ENCODE measurements around the gene FFAR1.

FFAR1 gene

DNA sequence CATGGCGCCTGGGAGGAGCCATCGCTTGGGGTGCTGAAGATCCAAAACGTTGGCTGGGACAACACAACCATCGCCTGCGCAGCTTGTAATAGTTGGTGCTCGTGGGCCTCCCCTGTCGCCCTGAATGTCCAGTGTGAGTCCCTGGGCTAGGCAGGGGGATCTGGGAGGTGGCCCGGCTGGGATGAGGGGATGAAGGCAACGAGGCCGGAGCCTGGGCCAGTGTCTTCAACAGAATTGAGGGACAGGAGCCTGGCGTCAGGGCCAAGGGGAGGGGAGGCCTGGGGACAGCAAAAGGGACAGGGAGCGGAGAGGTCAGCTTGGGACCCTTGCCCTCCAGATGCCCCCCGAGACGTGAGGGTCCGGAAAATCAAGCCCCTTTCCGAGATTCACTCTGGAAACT lies 6.7 kb upstream of the FFAR1 start:
- TF ChIP-seq, protein P1, sequence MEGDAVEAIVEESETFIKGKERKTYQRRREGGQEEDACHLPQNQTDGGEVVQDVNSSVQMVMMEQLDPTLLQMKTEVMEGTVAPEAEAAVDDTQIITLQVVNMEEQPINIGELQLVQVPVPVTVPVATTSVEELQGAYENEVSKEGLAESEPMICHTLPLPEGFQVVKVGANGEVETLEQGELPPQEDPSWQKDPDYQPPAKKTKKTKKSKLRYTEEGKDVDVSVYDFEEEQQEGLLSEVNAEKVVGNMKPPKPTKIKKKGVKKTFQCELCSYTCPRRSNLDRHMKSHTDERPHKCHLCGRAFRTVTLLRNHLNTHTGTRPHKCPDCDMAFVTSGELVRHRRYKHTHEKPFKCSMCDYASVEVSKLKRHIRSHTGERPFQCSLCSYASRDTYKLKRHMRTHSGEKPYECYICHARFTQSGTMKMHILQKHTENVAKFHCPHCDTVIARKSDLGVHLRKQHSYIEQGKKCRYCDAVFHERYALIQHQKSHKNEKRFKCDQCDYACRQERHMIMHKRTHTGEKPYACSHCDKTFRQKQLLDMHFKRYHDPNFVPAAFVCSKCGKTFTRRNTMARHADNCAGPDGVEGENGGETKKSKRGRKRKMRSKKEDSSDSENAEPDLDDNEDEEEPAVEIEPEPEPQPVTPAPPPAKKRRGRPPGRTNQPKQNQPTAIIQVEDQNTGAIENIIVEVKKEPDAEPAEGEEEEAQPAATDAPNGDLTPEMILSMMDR (IDR thresholded peaks at IDR 0.05; ENCODE audit: borderline replicate concordance, insufficient read depth, low read depth, low read length): no peak
- no peak overlapping the region for H3K4me3 ChIP-seq (ENCODE audit: low read depth, low read length)

- TF ChIP-seq, protein P1 (IDR thresholded peaks at IDR 0.05; ENCODE audit: borderline replicate concordance, insufficient read depth, low read depth, low read length): no peak
Observed at GRCh38 chr19:35341565-35342225, 6.0 kb upstream of the FFAR1 start.

GRCh38 chr19:35342430-35342829 lies 5.3 kb upstream of the FFAR1 start:
- no peak overlapping the region for H3K4me3 ChIP-seq (ENCODE audit: low read depth, low read length)

More at GRCh38 chr19:35341565-35342225, 6.0 kb upstream of the FFAR1 start:
- H3K4me3 ChIP-seq (ENCODE audit: low read depth, low read length): no peak overlapping the region

GRCh38 chr19:35344511-35345031 lies 3.1 kb upstream of the FFAR1 start:
- TF ChIP-seq, protein P1 (IDR thresholded peaks at IDR 0.05; ENCODE audit: borderline replicate concordance, insufficient read depth, low read depth, low read length): no peak
- H3K4me3 ChIP-seq (ENCODE audit: low read depth, low read length): no peak overlapping the region

More at GRCh38 chr19:35342430-35342829, 5.3 kb upstream of the FFAR1 start:
- TF ChIP-seq, protein P1 (IDR thresholded peaks at IDR 0.05; ENCODE audit: borderline replicate concordance, insufficient read depth, low read depth, low read length): no peak

GRCh38 chr19:35345671-35346111 lies 2.0 kb upstream of the FFAR1 start:
- H3K4me3 ChIP-seq (ENCODE audit: low read depth, low read length): peak overlapping the region; percentile 1
- TF ChIP-seq, protein P1 (IDR thresholded peaks at IDR 0.05; ENCODE audit: borderline replicate concordance, insufficient read depth, low read depth, low read length): no peak

- peak overlapping the region; percentile 1 for H3K4me3 ChIP-seq (ENCODE audit: low read depth, low read length)
- TF ChIP-seq, protein P1 (IDR thresholded peaks at IDR 0.05; ENCODE audit: borderline replicate concordance, insufficient read depth, low read depth, low read length): no peak
Observed at GRCh38 chr19:35346193-35347052, 1.3 kb upstream of the FFAR1 start.
